EH (cell line): ENCODE results near the gene EMP3.
"Not testable (repeated sequence)": the region's sequence is repeated elsewhere in the genome, so short reads cannot be mapped to it uniquely, and the experiment has no call there.

ENCODE experiments used
- DNase-seq: peaks from one replicate; pipeline ENCODE4 v3.0.0-alpha.2; 2015; ENCODE audit warnings: low read depth

The EMP3 gene

GRCh38 chr19:48325265-48325910 lies at the start of gene EMP3:
EMP3 (plus strand) TSS chr19:48325552; CDS start chr19:48326845, 1,293 bp downstream.
- DNase-seq, result peak; percentile 94

GRCh38 chr19:48279747-48280146 lies 45.6 kb upstream of the EMP3 start:
- no peak for DNase-seq

GRCh38 chr19:48283908-48284307 lies 41.4 kb upstream of the EMP3 start:
- peak; percentile 97 for DNase-seq

GRCh38 chr19:48284896-48285295 lies 40.5 kb upstream of the EMP3 start:
- DNase-seq, result peak; percentile 87

GRCh38 chr19:48287748-48288147 lies 37.6 kb upstream of the EMP3 start:
- no peak for DNase-seq

- peak; percentile 77 for DNase-seq
Measured at GRCh38 chr19:48290401-48290770, 35.0 kb upstream of the EMP3 start.

GRCh38 chr19:48290771-48291488 lies 34.4 kb upstream of the EMP3 start:
- DNase-seq, result peak; percentile 83

GRCh38 chr19:48291489-48291815 lies 33.9 kb upstream of the EMP3 start:
- DNase-seq, result not testable (repeated sequence)

- peak; percentile 87 for DNase-seq
Measured at GRCh38 chr19:48292798-48293197, 32.6 kb upstream of the EMP3 start.

GRCh38 chr19:48295458-48295857 lies 29.9 kb upstream of the EMP3 start:
- no peak for DNase-seq

- no peak for DNase-seq
Measured at GRCh38 chr19:48296963-48297734, 28.2 kb upstream of the EMP3 start.

GRCh38 chr19:48297975-48298374 lies 27.4 kb upstream of the EMP3 start:
- no peak for DNase-seq

GRCh38 chr19:48301886-48302599 lies 23.3 kb upstream of the EMP3 start:
- no peak for DNase-seq

- DNase-seq, result no peak
Measured at GRCh38 chr19:48302600-48302959, 22.8 kb upstream of the EMP3 start.

GRCh38 chr19:48303367-48303766 lies 22.0 kb upstream of the EMP3 start:
- DNase-seq, result no peak

- DNase-seq, result no peak
Measured at GRCh38 chr19:48303866-48304265, 21.5 kb upstream of the EMP3 start.

GRCh38 chr19:48308631-48309586 lies 16.4 kb upstream of the EMP3 start:
- DNase-seq, result peak; percentile 46

GRCh38 chr19:48309731-48310130 lies 15.6 kb upstream of the EMP3 start:
- DNase-seq, result not testable (repeated sequence)

- no peak for DNase-seq
Measured at GRCh38 chr19:48310227-48310626, 15.1 kb upstream of the EMP3 start.

- no peak for DNase-seq
Measured at GRCh38 chr19:48311384-48311783, 14.0 kb upstream of the EMP3 start.

- DNase-seq, result no peak
Measured at GRCh38 chr19:48315712-48316111, 9.6 kb upstream of the EMP3 start.

GRCh38 chr19:48317708-48317960 lies 7.7 kb upstream of the EMP3 start:
- DNase-seq, result not testable (repeated sequence)
